H9 (cell line): Measurements from ENCODE around the gene MAML3. TPM values are rescaled to one million over a fixed set of nuclear protein-coding genes. Genes with fewer than 3 reads are reported as not detected.

Experiments used
- DNase-seq: peaks from one replicate; pipeline ENCODE4 v3.0.0-alpha.2; 2017
- H2AFZ ChIP-seq: one replicate; pipeline ENCODE4 v1.6.1; 2013; ENCODE audit warnings: mild to moderate bottlenecking, low read length, control low read depth, moderate library complexity
- H2AK5ac ChIP-seq: 2 replicates; pipeline ENCODE4 v1.6.1; 2013; ENCODE audit warnings: low read length, control low read depth, mixed read lengths; ENCODE audit not compliant: insufficient read length
- H2BK120ac ChIP-seq: one replicate; pipeline ENCODE4 v1.6.1; 2013; ENCODE audit warnings: low read depth, mild to moderate bottlenecking, low read length, control low read depth, inconsistent platforms; ENCODE audit not compliant: poor library complexity, severe bottlenecking
- H2BK12ac ChIP-seq: 2 replicates; pipeline ENCODE4 v1.6.1; 2013; ENCODE audit warnings: low read length, control low read depth, mixed read lengths, low read depth; ENCODE audit not compliant: insufficient read length
- H2BK15ac ChIP-seq: 2 replicates; pipeline ENCODE4 v1.6.1; 2013; ENCODE audit warnings: low read depth, low read length, control low read depth
- H2BK20ac ChIP-seq: one replicate; pipeline ENCODE4 v1.6.1; 2013; ENCODE audit warnings: low read depth, mild to moderate bottlenecking, low read length, control low read depth, inconsistent platforms; ENCODE audit not compliant: poor library complexity, severe bottlenecking
- H2BK5ac ChIP-seq: 2 replicates; pipeline ENCODE4 v1.6.1; 2013; ENCODE audit warnings: low read length, control low read depth, mixed read lengths; ENCODE audit not compliant: insufficient read length
- H3K14ac ChIP-seq: 2 replicates; pipeline ENCODE4 v1.6.1; 2013; ENCODE audit warnings: low read length, control low read depth; ENCODE audit not compliant: insufficient read depth
- H3K18ac ChIP-seq: 2 replicates; pipeline ENCODE4 v1.6.1; 2013; ENCODE audit warnings: low read depth, mild to moderate bottlenecking, mixed read lengths, low read length, control low read depth; ENCODE audit not compliant: insufficient read length
- H3K23ac ChIP-seq: 2 replicates; pipeline ENCODE4 v1.6.1; 2013; ENCODE audit warnings: low read length, control low read depth, mixed read lengths, low read depth; ENCODE audit not compliant: insufficient read length
- H3K23me2 ChIP-seq: 2 replicates; pipeline ENCODE4 v1.6.1; 2013; ENCODE audit warnings: low read depth, mild to moderate bottlenecking, mixed read lengths, low read length, control low read depth; ENCODE audit not compliant: insufficient read length, poor library complexity, severe bottlenecking
- H3K27ac ChIP-seq: 2 replicates; pipeline ENCODE4 v1.5.1; 2013; ENCODE audit warnings: low read length, control low read depth, mixed read lengths, low read depth; ENCODE audit not compliant: insufficient read length
- H3K27me3 ChIP-seq: 2 replicates; pipeline ENCODE4 v1.6.1; 2013; ENCODE audit warnings: low read length, control low read depth, inconsistent platforms; ENCODE audit not compliant: insufficient read depth
- H3K4ac ChIP-seq: 2 replicates; pipeline ENCODE4 v1.6.1; 2013; ENCODE audit warnings: low read depth, mild to moderate bottlenecking, control low read depth, inconsistent platforms, low read length, moderate library complexity
- H3K4me1 ChIP-seq: 2 replicates; pipeline ENCODE4 v1.6.1; 2013; ENCODE audit warnings: low read length, control low read depth, inconsistent platforms; ENCODE audit not compliant: insufficient read depth
- H3K4me2 ChIP-seq: 2 replicates; pipeline ENCODE4 v1.6.1; 2013; ENCODE audit warnings: low read length, control low read depth, mixed read lengths; ENCODE audit not compliant: insufficient read length, insufficient read depth
- H3K56ac ChIP-seq: 2 replicates; pipeline ENCODE4 v1.6.1; 2013; ENCODE audit warnings: low read depth, mild to moderate bottlenecking, mixed read lengths, low read length, control low read depth; ENCODE audit not compliant: insufficient read length
- H3K79me1 ChIP-seq: 2 replicates; pipeline ENCODE4 v1.6.1; 2013; ENCODE audit warnings: low read depth, mild to moderate bottlenecking, moderate library complexity, low read length, control low read depth, inconsistent platforms; ENCODE audit not compliant: insufficient read depth, poor library complexity, severe bottlenecking
- H3K79me2 ChIP-seq: 2 replicates; pipeline ENCODE4 v1.6.1; 2013; ENCODE audit warnings: low read length, control low read depth, inconsistent platforms; ENCODE audit not compliant: insufficient read depth
- H3K9ac ChIP-seq: 2 replicates; pipeline ENCODE4 v1.6.1; 2013; ENCODE audit warnings: low read length, control low read depth, mixed read lengths; ENCODE audit not compliant: insufficient read length; ENCODE audit errors: extremely low read depth
- H3K9me3 ChIP-seq: one replicate; pipeline ENCODE4 v1.6.1; 2013; ENCODE audit warnings: low read depth, low read length, inconsistent platforms; ENCODE audit not compliant: control insufficient read depth
- H3T11ph ChIP-seq: one replicate; pipeline ENCODE4 v1.6.1; 2013; ENCODE audit warnings: mild to moderate bottlenecking, low read length, control low read depth, inconsistent platforms
- H4K20me1 ChIP-seq: one replicate; pipeline ENCODE4 v1.6.1; 2013; ENCODE audit not compliant: control insufficient read depth, insufficient read length, insufficient read depth
- H4K5ac ChIP-seq: 2 replicates; pipeline ENCODE4 v1.6.1; 2013; ENCODE audit warnings: low read depth, mild to moderate bottlenecking, mixed read lengths, low read length, control low read depth; ENCODE audit not compliant: insufficient read length
- H4K8ac ChIP-seq: replicated peaks from 2 replicates; pipeline ENCODE4 v1.6.1; 2013; ENCODE audit warnings: low read length, control low read depth, mixed read lengths, low read depth; ENCODE audit not compliant: insufficient read length
- H4K91ac ChIP-seq: 2 replicates; pipeline ENCODE4 v1.6.1; 2013; ENCODE audit warnings: low read depth, mild to moderate bottlenecking, moderate library complexity, mixed read lengths, low read length, control low read depth; ENCODE audit not compliant: insufficient read length
- H3K27ac Mint-ChIP-seq, 3 experiments: 2 replicates in 2 of 3; 3 replicates in 1 of 3; pipeline ENCODE4 v1.8.0; 2020 to 2021; ENCODE audit warnings: mixed read lengths in 3 of 3, mild to moderate bottlenecking in 1 of 3, moderate library complexity in 1 of 3
- H3K27me3 Mint-ChIP-seq: 2 replicates; pipeline ENCODE4 v1.8.0; 2021; ENCODE audit warnings: low read depth, mild to moderate bottlenecking, moderate library complexity, mixed read lengths
- H3K36me3 Mint-ChIP-seq, 3 experiments: 2 replicates in 2 of 3; 3 replicates in 1 of 3; pipeline ENCODE4 v1.8.0; 2020 to 2021; ENCODE audit warnings: low read depth in 3 of 3, mixed read lengths in 3 of 3; ENCODE audit not compliant: insufficient read depth in 1 of 3
- H3K4me1 Mint-ChIP-seq, 2 experiments: 2 replicates each; pipeline ENCODE4 v1.8.0; 2020; ENCODE audit warnings: mixed read lengths in 2 of 2
- H3K4me3 Mint-ChIP-seq, 2 experiments: 2 replicates in 1 of 2; 3 replicates in 1 of 2; pipeline ENCODE4 v1.8.0; 2020 to 2021; ENCODE audit warnings: mild to moderate bottlenecking in 2 of 2, mixed read lengths in 2 of 2, moderate library complexity in 1 of 2
- H3K9me3 Mint-ChIP-seq, 2 experiments: 2 replicates in 1 of 2; 3 replicates in 1 of 2; pipeline ENCODE4 v1.8.0; 2020; ENCODE audit warnings: mild to moderate bottlenecking in 2 of 2, mixed read lengths in 2 of 2, moderate library complexity in 1 of 2
- WGBS: extraction: QIAGEN DNeasy Blood & Tissue Kit; methylation state at CpG from one replicate; pipeline ENCODE4 v1.1.7; 2013; ENCODE audit warnings: missing lambda C conversion rate, low lambda C conversion rate, mixed read lengths; ENCODE audit not compliant: insufficient read length; ENCODE audit errors: extremely low coverage; 5-methylcytosine and 5-hydroxymethylcytosine counted together
- total RNA-seq: library from RNA; stranded (reverse); gene quantifications from 2 replicates; pipeline ENCODE4 v1.2.1, GENCODE V29; 2021
- TF ChIP-seq, protein P1 (sequence below): fragments of 200-600 bp; sonication (generic); conservative IDR thresholded peaks from 3 replicates; pipeline ENCODE4 v1.8.0; 2021; ENCODE audit warnings: antibody characterized with exemption, mild to moderate bottlenecking

The MAML3 gene
- total RNA-seq, 1 experiment from 2014 or later: 3.9 TPM

DNA sequence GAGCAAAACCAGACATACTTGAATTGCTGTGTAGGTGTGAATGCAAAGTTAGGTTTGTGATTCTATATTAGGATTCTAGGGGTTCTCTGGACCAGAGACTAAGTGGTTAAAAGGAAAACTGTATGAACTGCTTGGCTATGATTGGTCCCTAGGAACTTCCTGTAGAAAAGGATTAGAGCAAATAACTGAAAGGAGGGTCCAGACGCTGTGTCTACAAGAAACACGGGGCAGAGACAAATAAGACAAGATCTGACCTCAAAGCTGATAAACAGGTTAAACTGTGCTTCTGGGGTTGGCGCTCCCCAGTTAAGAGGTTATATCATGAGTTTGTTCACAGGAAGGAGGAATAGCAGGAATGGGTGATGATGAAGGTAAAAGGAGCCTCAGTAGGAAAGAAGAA, 304.8 kb downstream of the MAML3 start:
- Histone ChIP-seq H4K91ac (no peak overlapping the region), H3K4me2 (no peak overlapping the region), H2BK120ac (no peak overlapping the region), H2AFZ (no peak overlapping the region), H3K56ac (no peak overlapping the region), H2BK20ac (no peak overlapping the region), H2BK12ac (no peak overlapping the region), H3K79me2 (no peaks in the 10 kb centered on the region), H3K18ac (no peak overlapping the region), H2AK5ac (no peak overlapping the region), H3K23ac (no peak overlapping the region), H3K27ac (no peak overlapping the region), H3K4ac (no peak overlapping the region), H4K20me1 (no peaks in the 10 kb centered on the region), H3K4me1 (peaks cover 4% of the 10 kb centered on the region; the same call in 1 of the 2 replicates), H3K27me3 (no peaks in the 10 kb centered on the region), H2BK5ac (no peak overlapping the region), H2BK15ac (no peak overlapping the region), H4K5ac (no peak overlapping the region), H3K9ac (no peak overlapping the region), H3K23me2 (no peaks in the 10 kb centered on the region), H3T11ph (no peak overlapping the region), H4K8ac (no peak overlapping the region), H3K79me1 (no peaks in the 10 kb centered on the region), H3K14ac (no peak overlapping the region), H3K9me3 (no peaks in the 10 kb centered on the region)
- TF ChIP-seq, protein P1, sequence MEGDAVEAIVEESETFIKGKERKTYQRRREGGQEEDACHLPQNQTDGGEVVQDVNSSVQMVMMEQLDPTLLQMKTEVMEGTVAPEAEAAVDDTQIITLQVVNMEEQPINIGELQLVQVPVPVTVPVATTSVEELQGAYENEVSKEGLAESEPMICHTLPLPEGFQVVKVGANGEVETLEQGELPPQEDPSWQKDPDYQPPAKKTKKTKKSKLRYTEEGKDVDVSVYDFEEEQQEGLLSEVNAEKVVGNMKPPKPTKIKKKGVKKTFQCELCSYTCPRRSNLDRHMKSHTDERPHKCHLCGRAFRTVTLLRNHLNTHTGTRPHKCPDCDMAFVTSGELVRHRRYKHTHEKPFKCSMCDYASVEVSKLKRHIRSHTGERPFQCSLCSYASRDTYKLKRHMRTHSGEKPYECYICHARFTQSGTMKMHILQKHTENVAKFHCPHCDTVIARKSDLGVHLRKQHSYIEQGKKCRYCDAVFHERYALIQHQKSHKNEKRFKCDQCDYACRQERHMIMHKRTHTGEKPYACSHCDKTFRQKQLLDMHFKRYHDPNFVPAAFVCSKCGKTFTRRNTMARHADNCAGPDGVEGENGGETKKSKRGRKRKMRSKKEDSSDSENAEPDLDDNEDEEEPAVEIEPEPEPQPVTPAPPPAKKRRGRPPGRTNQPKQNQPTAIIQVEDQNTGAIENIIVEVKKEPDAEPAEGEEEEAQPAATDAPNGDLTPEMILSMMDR: no peak
- no peak for DNase-seq
- Mint-ChIP-seq H3K9me3 (no peaks in the 10 kb centered on the region; a peak in 1 of 5 replicates), H3K27me3 (no peaks in the 10 kb centered on the region), H3K4me3 (no peak overlapping the region), H3K4me1 (peaks cover 65 to 74% of the 10 kb centered on the region in 2 experiments), H3K36me3 (peaks cover 0 to 2% (median 0%) of the 10 kb centered on the region in 3 experiments; a peak in 1 of 7 replicates), H3K27ac (no peak overlapping the region)
- WGBS: no CpG with 5 or more reads among the region's 3 CpGs
